Esophagus squamous epithelium (tissue), 5 donors: ENCODE measurements around the gene GALNT11. TPM values are rescaled to one million over a fixed set of nuclear protein-coding genes. Genes with fewer than 3 reads are reported as not detected.

ENCODE experiments used
- DNase-seq: peaks from one replicate; lab custom pipeline; 2025; lab: John Stamatoyannopoulos, UW
- H3K27ac ChIP-seq, 4 donors: fragments of 200-600 bp; sonication (generic); one replicate each; pipeline ENCODE4 v1.5.1; 2016 to 2019; ENCODE audit warnings: mild to moderate bottlenecking in 1 of 4
- H3K27me3 ChIP-seq, 4 donors: fragments of 200-600 bp; sonication (generic); 1 replicate in 3 of 4; 2 replicates in 1 of 4; pipeline versions ENCODE4 v1.5.1 to v1.6.0; 2017 to 2021; ENCODE audit warnings: antibody characterized with exemption in 1 of 4
- H3K36me3 ChIP-seq, 3 donors: fragments of 200-600 bp; sonication (generic); one replicate each; pipeline ENCODE4 v1.5.1; 2016 to 2019
- H3K4me1 ChIP-seq, 3 donors: fragments of 200-600 bp; sonication (generic); one replicate each; pipeline ENCODE4 v1.5.1; 2017 to 2019
- H3K4me3 ChIP-seq, 4 donors: fragments of 200-600 bp; sonication (generic); 1 replicate in 3 of 4; 2 replicates in 1 of 4; pipeline ENCODE4 v1.5.1; 2016 to 2019; ENCODE audit warnings: mild to moderate bottlenecking in 2 of 4, moderate library complexity in 1 of 4
- H3K9me3 ChIP-seq, 3 donors: fragments of 200-600 bp; sonication (generic); one replicate each; pipeline ENCODE4 v1.5.1; 2016 to 2019
- POLR2A ChIP-seq, 4 donors: fragments of 450-650 bp; IDR thresholded peaks; one replicate each; pipeline ENCODE4 v1.6.1; 2017; ENCODE audit warnings: antibody characterized with exemption in 4 of 4, mild to moderate bottlenecking in 4 of 4, moderate library complexity in 3 of 4
- WGBS, 2 donors: methylation state at CpG; one replicate each; pipeline ENCODE4 v1.1.5; 2018; 5-methylcytosine and 5-hydroxymethylcytosine counted together
- intact Hi-C: fragments of 100-400 bp; cut with DNase I; formaldehyde crosslinking; loops from one replicate; pipeline ENCODE4 v1.15.0; 2022
- total RNA-seq, 4 donors: library from RNA; depleted of rRNA; stranded (reverse); fragments of >200 nt; gene quantifications; one replicate each; pipeline ENCODE4 v1.1.0, GENCODE V29; 2016
- TF ChIP-seq, protein P1 (sequence below), 6 experiments: fragments of 450-650 bp in 4 of 6; fragments of 200-600 bp in 2 of 6; sonication (generic) in 2 of 6; IDR thresholded peaks; one replicate each; pipeline ENCODE4 v1.5.1; 2016 to 2019; ENCODE audit warnings: antibody characterized with exemption in 6 of 6, mild to moderate bottlenecking in 4 of 6, moderate library complexity in 4 of 6
- donor health status: DM: yes; HTN: yes; CAD: no.

The GALNT11 gene
- total RNA-seq, 4 donors from 2014 or later = 26.9 to 53.3 (median 33.6) TPM

DNA sequence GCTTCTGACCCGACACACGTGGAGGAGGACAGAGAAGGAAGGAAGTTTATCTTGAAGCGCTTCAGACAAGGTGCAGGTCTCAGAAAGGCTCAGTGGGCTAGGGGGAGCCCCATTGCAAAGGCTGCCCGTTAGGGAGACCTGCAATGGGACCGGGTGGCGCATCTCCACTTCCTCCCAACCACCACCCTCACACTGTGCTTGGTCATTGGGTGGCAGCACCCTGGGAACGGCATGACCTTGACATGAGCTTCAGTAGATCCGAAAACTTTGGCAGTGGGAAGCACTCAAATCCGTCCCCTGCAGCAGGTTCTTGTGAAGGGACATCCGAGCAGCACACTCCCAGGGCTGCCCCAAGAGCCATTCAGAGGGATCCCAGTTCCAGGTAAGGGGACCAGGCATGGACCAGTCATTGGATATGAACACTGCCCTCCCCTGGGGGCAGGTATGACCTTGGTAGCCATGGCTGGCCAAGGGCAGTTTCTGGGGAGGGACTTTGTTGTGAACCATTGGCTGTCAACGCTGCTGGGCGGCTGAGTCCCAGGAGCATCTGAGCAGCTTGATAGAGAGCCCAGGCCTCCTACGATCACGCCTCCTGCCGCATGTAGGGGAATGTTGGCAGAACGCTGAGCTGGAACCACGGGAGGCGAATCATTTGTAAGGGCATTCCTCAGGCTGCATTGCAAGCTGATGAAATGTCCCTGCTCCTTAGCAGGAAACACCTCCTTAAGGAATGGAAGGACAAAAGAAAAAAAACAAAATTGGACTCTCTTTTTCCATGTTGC is 37.5 kb upstream of the GALNT11 start:
- peaks cover 0 to 44% (median 0%) of the 10 kb centered on the region in 4 donors for H3K27me3 ChIP-seq
- H3K27ac ChIP-seq = no peak overlapping the region
- TF ChIP-seq, protein P1, sequence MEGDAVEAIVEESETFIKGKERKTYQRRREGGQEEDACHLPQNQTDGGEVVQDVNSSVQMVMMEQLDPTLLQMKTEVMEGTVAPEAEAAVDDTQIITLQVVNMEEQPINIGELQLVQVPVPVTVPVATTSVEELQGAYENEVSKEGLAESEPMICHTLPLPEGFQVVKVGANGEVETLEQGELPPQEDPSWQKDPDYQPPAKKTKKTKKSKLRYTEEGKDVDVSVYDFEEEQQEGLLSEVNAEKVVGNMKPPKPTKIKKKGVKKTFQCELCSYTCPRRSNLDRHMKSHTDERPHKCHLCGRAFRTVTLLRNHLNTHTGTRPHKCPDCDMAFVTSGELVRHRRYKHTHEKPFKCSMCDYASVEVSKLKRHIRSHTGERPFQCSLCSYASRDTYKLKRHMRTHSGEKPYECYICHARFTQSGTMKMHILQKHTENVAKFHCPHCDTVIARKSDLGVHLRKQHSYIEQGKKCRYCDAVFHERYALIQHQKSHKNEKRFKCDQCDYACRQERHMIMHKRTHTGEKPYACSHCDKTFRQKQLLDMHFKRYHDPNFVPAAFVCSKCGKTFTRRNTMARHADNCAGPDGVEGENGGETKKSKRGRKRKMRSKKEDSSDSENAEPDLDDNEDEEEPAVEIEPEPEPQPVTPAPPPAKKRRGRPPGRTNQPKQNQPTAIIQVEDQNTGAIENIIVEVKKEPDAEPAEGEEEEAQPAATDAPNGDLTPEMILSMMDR (IDR thresholded peaks at IDR 0.05) = no peak
- no peak for TF ChIP-seq POLR2A (IDR thresholded peaks at IDR 0.05)
- H3K9me3 ChIP-seq = no peaks in the 10 kb centered on the region
- H3K4me1 ChIP-seq = peaks cover 0 to 6% (median 0%) of the 10 kb centered on the region in 3 donors
- no peaks in the 10 kb centered on the region for H3K36me3 ChIP-seq
- no peak overlapping the region for H3K4me3 ChIP-seq
- 65 to 80% methylated on average over 12 to 15 of the region's 18 CpGs for WGBS, 2 donors
- DNase-seq = no peak
- intact Hi-C loops = no loop called here

DNA sequence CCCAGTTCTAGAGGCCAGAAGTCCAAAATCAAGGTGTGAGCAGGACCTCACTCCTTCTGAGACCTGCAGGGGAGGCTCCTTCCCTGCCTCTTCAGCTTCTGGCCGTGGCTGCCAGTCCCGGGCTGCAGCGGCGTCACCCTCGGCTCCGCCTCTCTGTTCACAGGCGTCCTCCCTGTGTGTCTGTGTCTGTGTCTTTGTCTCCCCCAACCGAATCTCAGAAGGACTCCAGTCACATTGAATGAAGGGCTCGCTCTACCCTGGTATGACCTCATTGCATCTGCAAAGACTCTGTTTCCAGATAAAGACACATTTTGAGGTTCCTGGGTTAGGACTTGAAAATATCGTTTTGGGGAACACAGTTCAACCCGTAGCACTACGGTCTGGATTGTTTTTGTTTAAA is 33.1 kb upstream of the GALNT11 start:
- WGBS, 2 donors = 15 to 24% methylated on average over 12 of the region's 12 CpGs
- TF ChIP-seq, protein P1 (IDR thresholded peaks at IDR 0.05) = peak in 3 of 6 experiments; percentile 24 to 36 (median 29)
- TF ChIP-seq POLR2A (IDR thresholded peaks at IDR 0.05) = no peak

DNA sequence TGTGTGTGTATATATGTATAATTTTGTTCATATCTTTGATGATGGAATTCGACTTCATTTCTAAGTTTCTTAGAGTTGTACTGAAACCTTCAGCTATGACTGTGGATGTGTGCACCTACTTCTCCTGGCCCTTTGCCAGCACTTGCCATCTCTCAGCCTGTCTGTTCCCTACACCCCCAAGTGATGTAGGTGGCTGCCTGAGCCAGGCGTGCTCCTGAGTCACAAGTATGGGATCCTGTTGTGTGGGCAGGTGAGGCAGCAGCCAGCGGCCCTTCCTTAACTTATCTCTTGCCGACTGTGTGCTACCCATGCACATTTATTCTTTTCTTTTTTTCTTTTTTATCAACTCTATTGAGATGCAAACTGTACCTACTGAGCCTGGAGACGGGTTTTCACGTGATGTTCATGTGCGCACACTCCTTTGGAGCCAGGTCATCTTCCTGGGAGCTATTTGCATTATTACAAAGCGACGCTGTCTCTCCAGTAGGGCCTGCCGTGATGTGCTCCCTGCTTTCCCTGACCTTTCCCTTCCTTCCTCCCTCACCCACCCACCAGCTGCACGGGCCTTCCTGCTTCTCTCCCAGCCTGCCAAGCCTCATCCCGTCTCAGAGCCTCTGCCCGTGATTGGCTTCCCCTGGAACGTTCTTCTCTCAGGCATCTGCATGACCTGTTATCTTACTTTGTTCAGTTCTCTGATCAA is 31.3 kb upstream of the GALNT11 start:
- TF ChIP-seq POLR2A (IDR thresholded peaks at IDR 0.05) = no peak
- TF ChIP-seq, protein P1 (IDR thresholded peaks at IDR 0.05) = no peak
- Histone ChIP-seq H3K9me3 (no peaks in the 10 kb centered on the region), H3K27me3 (peaks cover 0 to 45% (median 0%) of the 10 kb centered on the region in 4 donors), H3K36me3 (no peaks in the 10 kb centered on the region), H3K27ac (no peak overlapping the region), H3K4me1 (peaks cover 0 to 6% (median 0%) of the 10 kb centered on the region in 3 donors), H3K4me3 (no peak overlapping the region)
- intact Hi-C loops = no loop called here
- 55 to 60% methylated on average over 14 of the region's 14 CpGs for WGBS, 2 donors
- DNase-seq = no peak

More for the DNA sequence above, 33.1 kb upstream of the GALNT11 start:
- Histone ChIP-seq H3K9me3 (no peaks in the 10 kb centered on the region), H3K4me3 (no peak overlapping the region), H3K27me3 (peaks cover 0 to 57% (median 0%) of the 10 kb centered on the region in 4 donors), H3K4me1 (peaks cover 0 to 6% (median 0%) of the 10 kb centered on the region in 3 donors), H3K27ac (no peak overlapping the region), H3K36me3 (no peaks in the 10 kb centered on the region)
- intact Hi-C loops = no loop called here
- no peak for DNase-seq

DNA sequence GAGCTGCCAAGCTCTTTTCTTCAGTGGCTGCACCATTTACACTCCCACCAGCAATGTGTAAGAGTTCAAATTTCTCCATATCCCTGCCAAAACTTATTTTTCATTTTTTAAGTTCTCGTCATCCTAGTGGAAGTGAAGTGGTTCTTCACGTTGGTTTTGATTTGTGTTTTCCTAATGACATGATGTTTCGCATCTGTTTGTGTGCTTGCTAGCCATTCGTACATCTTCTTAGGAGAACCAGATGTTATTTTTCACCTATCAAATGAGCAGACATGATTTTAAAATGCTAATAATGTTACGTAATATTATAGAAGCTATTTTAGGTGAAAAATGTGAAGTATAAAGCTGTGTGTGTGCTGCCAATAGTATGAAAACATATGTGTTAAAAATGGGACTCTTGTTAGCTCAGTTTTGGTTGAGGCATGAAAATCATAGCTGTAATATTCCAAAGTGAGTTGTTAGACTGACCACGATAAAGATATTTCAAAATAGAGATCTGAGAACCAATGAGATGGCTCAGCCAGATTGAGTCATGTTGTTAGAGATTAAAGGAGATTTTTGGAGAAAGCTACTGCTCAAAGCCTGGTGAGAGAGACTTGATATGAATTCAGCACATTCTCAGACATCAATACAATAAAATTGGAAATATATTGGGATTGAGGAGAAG is 25.9 kb upstream of the GALNT11 start:
- DNase-seq = no peak
- H3K4me3 ChIP-seq = no peak overlapping the region
- intact Hi-C loops = no loop called here
- peaks cover 0 to 21% (median 0%) of the 10 kb centered on the region in 4 donors for H3K27me3 ChIP-seq
- 46 to 64% methylated on average over 6 of the region's 6 CpGs for WGBS, 2 donors
- H3K27ac ChIP-seq = peak overlapping the region in 1 of 4 donors; percentile 32
- H3K36me3 ChIP-seq = no peaks in the 10 kb centered on the region
- H3K9me3 ChIP-seq = no peaks in the 10 kb centered on the region
- H3K4me1 ChIP-seq = no peaks in the 10 kb centered on the region
- no peak for TF ChIP-seq POLR2A (IDR thresholded peaks at IDR 0.05)
- TF ChIP-seq, protein P1 (IDR thresholded peaks at IDR 0.05) = no peak
